ENCODE results near the gene ABCA13.

- TF ChIP-seq CTCF (IDR thresholded peaks at IDR 0.05) (no peak), POLR2A (IDR thresholded peaks at IDR 0.05) (no peak)
Measured at GRCh38 chr7:48148311-48148710, 22.9 kb upstream of the ABCA13 start.
